RWPE1 (cell line): ENCODE measurements around the gene TBCD.

Experiments used
- CTCF ChIA-PET: fragments of 350-600 bp; sonication (Branson Sonifier 250); formaldehyde crosslinking; extraction: SDS; loops from one replicate; lab custom pipeline; 2021; lab: Yijun Ruan, JAX
- POLR2A ChIA-PET: fragments of 400-600 bp; formaldehyde crosslinking; extraction: SDS; loops from one replicate; lab custom pipeline; 2020; ENCODE audit warnings: antibody characterized with exemption; ENCODE audit not compliant: low non-redundant PET; lab: Yijun Ruan, JAX
- DNase-seq: peaks from one replicate; pipeline ENCODE4 v3.0.0; 2012; ENCODE audit warnings: low spot score
- H3K27ac ChIP-seq: fragments of 450-650 bp; 2 replicates; pipeline ENCODE4 v1.5.1; 2017
- TF ChIP-seq, protein P1 (sequence below): fragments of 450-650 bp; conservative IDR thresholded peaks from 2 replicates; pipeline ENCODE4 v1.5.1; 2017; ENCODE audit warnings: low read depth, mild to moderate bottlenecking

TBCD gene

GRCh38 chr17:82891911-82892310 is 140.0 kb downstream of the TBCD start:
- ChIA-PET CTCF (no interaction called here), POLR2A (no interaction called here)
- TF ChIP-seq, protein P1, sequence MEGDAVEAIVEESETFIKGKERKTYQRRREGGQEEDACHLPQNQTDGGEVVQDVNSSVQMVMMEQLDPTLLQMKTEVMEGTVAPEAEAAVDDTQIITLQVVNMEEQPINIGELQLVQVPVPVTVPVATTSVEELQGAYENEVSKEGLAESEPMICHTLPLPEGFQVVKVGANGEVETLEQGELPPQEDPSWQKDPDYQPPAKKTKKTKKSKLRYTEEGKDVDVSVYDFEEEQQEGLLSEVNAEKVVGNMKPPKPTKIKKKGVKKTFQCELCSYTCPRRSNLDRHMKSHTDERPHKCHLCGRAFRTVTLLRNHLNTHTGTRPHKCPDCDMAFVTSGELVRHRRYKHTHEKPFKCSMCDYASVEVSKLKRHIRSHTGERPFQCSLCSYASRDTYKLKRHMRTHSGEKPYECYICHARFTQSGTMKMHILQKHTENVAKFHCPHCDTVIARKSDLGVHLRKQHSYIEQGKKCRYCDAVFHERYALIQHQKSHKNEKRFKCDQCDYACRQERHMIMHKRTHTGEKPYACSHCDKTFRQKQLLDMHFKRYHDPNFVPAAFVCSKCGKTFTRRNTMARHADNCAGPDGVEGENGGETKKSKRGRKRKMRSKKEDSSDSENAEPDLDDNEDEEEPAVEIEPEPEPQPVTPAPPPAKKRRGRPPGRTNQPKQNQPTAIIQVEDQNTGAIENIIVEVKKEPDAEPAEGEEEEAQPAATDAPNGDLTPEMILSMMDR, result no peak
- H3K27ac ChIP-seq, result no peak overlapping the region; the same call in 1 of the 2 replicates
- no peak for DNase-seq

- ChIA-PET POLR2A (no interaction called here), CTCF (no interaction called here)
- TF ChIP-seq, protein P1, result no peak
- DNase-seq, result no peak
- peak overlapping the region; percentile 7; the same call in 1 of the 2 replicates for H3K27ac ChIP-seq
These were observed 141.2 kb downstream of the TBCD start for GRCh38 chr17:82892899-82893565.

- ChIA-PET POLR2A (no interaction called here), CTCF (no interaction called here)
- TF ChIP-seq, protein P1, result no peak
- DNase-seq, result no peak
- no peak overlapping the region for H3K27ac ChIP-seq
These were observed 141.9 kb downstream of the TBCD start for GRCh38 chr17:82893779-82894178.

DNA sequence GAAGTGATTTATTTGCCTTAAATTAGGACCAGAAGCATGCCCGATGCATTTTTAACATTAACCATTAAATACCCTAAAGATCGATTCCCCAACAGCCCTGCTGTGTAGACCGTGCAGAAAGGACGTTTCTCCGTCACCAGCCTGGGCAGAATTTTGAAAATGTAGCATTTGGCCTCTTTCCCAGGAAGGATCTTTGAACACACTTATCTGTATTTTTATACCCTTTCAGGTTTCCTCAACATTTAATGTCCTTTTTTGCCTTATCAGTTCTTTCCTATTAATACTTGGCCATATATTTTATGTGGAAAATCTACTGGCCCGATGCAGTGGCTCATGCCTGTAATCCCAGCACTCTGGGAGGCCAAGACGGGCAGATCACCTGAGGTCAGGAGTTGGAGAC is 142.5 kb downstream of the TBCD start:
- DNase-seq, result no peak
- CTCF ChIA-PET, result no interaction called here
- no peak overlapping the region for H3K27ac ChIP-seq
- POLR2A ChIA-PET, result no interaction called here
- TF ChIP-seq, protein P1, result no peak

DNA sequence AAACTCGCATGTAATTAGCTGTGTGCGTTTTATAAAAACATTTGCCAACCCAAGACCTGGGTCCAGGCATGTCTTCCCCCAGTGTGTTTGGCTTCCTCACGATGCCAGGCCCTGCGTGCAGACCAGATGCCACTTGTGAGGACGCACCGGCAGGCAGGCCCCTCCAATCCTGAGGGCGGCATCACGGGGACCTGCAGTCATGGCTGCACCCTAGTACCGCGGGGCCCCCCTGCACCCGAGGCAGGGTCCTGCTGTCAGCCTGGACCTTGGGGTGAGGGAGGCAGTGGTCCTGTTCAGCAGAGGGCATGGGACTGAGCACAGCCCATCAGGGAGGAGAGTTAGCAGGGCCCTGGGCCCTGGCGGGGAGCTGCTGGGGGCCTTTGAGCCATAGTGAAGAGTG is 143.2 kb downstream of the TBCD start:
- TF ChIP-seq, protein P1, result no peak
- H3K27ac ChIP-seq, result no peak overlapping the region
- POLR2A ChIA-PET, result no interaction called here
- no peak for DNase-seq
- CTCF ChIA-PET, result interaction anchor here (0.6 kb wide), 1 partner anchor 9 kb away, joined by 4 read pairs; no protein-coding TSS in a partner anchor

GRCh38 chr17:82896071-82897000 is 144.5 kb downstream of the TBCD start:
- H3K27ac ChIP-seq, result no peak overlapping the region; the same call in 1 of the 2 replicates
- POLR2A ChIA-PET, result no interaction called here
- CTCF ChIA-PET, result interaction anchor here (0.6 to 1.1 kb wide), 3 partner anchors 17 to 23 kb away, joined by 3 read pairs; no protein-coding TSS in a partner anchor
- TF ChIP-seq, protein P1, result no peak
- DNase-seq, result no peak
